NCI-H2107 treated with DMSO at 0.1 percent for 48 hours (cell line): ENCODE measurements around the gene CDH11.

Experiments used
- DNase-seq: peaks from one replicate; lab custom pipeline; 2025; ENCODE audit not compliant: unreplicated experiment; lab: John Stamatoyannopoulos, UW

CDH11 gene

DNA sequence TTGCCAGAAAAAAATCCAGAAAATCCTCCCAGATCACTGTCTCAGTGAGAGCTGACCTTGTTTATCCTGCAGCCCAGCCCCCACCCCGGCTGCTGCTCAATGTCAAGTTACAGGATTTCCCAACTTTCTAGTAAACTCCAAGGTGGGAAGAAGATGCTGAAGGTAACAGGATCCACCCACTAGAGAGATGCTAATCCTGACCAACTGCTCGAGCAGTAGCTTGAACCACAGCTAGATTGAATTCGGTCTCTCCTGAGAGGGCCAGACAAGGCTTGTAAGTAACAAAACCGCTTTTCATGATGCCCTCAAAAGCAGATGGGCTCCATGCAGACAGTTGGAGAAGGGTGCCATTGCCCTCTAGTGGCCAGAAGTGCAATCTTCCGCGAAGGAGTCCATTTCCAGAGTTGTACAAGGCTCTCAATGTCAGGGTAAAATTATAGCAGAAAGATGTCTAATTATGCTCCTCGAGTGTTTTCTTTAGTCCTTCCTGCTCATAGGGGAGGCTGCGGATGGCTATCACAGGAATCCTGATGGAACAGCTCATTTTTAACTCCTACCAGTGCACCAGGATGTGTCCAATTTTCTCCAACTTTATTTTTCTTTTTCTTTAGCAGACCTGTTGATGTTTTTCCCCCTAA lies 3.9 kb downstream of the CDH11 start:
- peak; percentile 19 for DNase-seq

DNA sequence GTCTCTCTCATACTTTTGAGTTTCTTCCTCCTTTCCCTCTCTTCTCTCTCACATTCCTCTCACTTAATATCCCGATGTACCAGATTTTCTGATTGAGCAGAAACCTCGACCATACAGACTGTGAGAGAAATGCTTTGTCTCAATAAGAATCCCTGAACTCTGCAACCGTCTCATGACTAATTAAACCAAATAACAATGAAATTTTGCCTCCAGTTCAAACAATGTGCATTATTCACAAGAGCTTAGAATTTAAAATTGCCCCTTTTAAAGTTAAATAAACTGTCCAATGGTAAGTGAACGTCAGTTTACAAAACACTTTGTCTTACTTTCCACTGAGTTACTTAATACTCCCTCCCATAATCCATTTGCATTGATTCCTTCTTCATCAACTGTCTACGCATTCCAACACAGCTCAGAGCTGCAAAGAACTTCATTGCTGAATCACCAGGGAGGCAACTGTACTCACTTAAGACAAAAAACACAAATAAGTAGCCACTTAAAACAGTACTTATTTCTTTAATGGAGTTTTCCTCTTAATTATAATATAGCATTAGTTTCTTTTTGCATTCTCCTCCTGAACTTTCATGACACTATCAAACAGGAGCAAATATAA lies 4.9 kb downstream of the CDH11 start:
- no peak for DNase-seq

DNA sequence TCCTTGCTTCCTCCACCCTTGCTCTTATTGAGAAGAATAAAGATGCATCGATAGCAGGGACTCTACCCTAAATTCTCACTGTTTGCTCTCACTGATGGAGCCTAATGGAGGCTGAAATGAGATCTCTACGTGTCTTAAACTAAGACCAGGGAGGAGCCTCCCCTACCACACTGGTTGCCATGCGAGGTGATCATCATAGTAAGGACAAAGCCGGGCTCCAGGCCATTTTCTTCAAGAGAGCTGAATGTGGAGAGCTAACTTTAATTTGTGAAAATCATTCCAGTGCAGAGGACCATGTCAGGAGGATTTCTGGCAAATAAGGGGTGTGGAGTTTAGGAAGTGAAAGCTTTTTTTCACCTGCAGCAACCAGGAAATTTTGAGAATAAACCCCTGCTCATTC lies 5.6 kb downstream of the CDH11 start:
- DNase-seq, result no peak

DNA sequence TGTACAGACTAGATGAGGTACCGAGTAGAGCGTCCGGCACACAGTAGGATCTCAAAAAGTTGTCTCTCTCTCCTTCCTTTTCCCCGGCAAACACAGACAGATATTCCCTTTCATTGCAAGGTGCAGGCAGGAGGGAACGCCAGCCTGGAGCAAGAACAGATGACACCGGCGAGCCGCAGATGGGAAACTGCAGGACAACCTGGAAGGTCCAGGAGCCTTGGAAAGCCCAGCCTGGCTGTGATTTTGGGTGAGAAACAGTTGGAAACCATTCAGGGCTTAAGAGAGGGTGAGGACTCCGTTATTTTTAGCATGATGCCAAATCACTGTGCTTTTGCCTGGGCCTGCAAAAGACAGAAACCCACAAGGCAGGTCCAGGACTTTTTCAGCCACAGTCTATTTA lies 7.3 kb downstream of the CDH11 start:
- no peak for DNase-seq

DNA sequence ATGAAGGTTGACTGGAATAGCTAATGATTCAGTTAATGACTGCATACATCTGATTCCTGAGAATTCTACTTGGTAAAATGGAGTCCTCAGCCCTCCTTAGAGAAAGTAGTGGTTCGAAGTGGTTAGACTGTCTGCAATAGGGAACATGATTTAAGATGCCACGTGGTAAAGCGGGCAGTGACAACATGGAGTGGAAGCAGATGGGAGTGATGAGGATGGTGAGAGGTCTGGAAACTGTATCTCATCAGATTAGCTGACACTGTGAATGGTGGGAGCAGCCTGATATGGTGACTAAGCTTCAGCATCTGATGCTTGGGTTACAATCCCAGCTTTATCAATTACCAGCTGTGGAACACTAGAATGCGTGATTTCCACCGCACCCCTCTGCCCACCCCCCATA lies 8.4 kb downstream of the CDH11 start:
- DNase-seq, result no peak

DNA sequence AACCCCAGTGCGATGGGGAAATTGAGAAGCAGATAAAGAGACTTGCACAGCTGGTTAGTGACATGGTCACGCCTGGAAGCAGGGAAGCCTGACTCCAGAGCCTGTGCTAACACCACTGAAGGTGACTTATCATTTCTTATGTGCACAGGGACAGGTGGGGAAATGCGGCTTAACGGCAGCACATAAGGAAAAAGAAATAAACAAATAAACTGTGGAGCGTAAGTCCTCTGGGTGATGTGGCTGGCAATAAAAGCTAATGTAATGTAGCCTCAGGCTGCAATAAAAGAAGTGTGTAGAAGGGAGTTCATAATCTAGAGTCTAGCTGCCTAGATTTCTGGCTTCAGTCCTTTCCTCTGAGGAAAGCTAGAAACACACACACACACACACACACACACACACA lies 10.6 kb downstream of the CDH11 start:
- DNase-seq, result no peak

DNA sequence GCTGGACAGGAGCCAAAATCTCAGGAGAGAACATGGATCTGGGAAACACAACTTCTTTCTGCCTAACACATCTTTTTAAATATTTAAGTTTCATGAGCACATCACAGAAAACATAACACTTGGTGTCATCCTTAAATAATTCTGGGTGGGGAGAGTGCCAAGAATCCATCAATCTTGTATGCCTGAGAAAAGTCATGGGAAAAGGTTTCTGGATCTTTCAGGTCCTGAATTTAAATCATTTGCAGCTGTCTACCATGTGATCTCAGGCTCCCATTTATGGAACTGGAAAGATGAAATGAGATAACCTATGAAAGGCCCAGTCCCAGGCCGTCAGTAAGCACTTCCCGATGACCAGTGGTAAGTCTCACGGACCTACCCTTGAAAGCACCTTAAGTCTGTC lies 15.1 kb downstream of the CDH11 start:
- DNase-seq, result no peak

DNA sequence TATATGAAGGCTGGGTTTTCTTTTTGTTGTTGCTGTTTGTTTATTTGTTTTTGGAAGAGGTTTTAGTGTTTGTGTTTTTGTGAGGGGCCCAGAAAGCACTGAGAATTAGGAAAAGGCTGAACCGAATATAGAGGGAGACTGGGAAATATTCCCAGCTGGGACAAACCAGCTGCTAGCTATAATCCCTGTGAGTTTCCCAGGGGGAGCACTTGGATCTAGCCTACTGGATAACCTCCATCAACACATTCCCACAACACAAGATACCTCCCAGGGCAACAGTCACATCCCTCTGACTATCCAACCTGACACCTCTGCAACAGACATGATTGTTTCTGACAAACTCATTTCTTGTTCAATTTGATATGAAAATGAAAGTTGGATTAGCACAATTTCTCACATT lies 16.7 kb downstream of the CDH11 start:
- no peak for DNase-seq

DNA sequence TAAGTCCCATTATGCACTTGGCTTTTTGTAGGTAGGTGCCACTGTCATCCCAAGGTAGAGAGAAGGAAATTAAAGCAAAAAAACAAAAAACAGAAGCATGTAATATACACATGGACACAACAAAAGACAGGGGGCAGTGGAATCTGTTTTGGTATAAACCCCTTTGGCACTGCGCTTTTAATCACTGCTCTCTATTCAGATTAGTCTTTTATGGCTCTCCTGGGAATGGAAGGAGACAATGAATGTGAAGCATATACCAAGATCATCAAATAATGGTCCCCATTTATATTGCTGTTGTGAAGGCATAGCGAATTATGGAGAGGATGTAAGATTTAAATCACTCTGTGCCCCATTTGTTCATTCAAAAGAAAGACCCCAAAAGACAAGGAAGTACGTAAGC lies 17.4 kb downstream of the CDH11 start:
- DNase-seq, result no peak

DNA sequence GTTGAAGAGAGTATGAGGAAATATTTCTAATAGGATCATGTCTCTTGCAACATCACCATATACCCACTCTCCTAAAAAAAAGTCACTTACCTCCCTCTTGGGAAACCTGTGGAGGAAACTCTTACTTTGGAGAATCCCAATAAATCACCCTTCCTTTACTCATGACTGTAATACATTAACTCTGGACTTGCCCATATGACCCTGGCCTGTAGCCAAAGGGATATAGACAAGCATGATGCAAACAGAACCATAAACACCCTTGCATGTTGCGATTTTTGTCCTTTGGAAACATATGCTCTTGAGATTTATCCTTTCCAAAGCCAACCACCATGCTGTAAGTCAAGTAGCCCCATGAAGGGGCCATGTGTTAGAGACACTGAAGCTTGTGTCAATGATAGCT lies 19.5 kb downstream of the CDH11 start:
- DNase-seq, result no peak

DNA sequence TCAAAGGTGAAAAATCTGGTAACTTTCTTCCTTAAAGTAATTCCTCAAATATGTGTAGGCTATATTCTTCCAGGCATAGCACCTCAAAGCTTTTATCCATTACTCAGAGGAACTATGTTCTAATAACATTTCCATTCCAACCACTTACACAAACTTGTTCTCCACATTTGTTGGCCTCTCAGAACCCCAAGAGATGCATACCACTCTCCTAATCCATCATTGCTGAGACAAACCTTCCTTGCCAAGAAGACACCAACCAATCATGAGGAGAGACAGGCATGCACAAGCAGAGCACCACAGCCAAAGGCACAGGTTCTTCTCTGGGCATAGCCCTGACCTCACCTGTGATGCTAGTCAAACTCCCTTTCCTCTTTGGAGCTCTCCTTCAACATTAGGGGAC lies 20.9 kb downstream of the CDH11 start:
- no peak for DNase-seq

DNA sequence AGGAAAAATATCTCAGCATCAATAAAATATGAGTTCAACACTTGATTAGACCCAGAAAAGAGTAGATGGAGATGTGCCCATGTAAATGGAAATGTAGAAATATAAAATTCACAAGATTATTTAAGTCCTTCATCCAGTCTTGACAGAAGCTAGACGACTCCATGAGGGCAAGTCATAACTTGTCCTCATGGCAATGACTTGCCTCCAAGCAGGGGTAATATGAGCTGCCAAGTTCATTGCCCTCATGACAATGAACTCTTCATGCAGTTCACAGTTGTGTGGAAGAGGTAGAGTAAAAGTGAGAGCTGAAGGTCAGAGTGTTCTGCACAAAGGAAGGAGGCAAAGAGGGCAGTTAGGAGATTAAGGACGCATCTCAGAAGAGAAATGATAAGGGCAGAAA lies 22.3 kb downstream of the CDH11 start:
- no peak for DNase-seq

DNA sequence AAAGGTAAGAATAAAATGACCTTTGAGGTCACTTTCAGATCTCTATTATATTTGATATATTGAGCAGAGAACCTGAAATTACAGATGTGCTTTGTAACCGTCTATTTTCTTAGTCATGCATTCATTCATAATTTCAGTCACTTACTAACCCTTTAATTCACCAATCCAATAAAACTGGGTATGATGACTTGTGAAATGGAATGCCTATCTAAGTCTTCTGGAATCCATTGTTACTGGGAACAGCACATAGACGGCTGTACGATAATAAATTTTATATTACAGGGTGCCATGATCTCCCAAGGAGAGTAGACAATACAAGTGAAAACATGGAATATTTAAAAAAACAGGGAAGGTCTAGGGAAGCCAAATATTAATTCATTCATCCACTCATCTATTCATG lies 22.9 kb downstream of the CDH11 start:
- DNase-seq, result no peak

DNA sequence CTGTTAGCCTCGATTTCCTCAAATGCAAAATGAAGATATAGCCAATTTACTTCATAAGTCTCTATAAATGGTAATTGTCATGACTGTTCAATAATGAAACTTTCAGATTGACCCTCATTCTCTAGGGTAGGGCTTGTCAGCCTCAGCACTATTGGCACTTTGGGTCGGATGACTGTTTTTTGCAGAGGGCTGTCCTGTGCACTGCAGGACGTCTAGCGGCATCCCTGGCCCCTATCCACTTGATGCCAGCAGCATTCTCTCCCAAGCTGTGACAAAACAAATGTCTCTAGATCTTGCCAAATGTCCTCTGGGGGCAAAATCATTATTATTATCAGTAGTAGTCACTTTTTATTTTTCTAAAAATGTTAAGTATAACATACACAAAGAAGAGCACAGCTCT lies 24.6 kb downstream of the CDH11 start:
- DNase-seq, result no peak

DNA sequence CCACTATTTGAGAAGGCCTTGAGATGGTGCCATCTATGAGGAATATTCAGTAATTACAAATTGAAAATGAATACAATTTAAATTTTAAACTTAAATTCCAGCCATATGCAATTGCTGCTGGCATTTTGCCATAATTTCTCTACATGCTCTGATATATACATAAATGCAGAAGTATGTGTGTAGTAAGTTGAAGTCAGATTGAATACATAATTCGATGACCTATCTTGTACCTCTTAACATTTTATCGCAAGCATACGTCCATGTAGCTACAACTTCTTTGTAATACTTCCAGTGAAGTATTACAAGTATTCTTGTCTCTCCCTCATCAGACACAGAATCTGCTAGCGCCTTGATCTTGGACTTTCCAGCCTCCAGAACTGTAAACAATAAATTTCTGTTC lies 26.0 kb downstream of the CDH11 start:
- no peak for DNase-seq

DNA sequence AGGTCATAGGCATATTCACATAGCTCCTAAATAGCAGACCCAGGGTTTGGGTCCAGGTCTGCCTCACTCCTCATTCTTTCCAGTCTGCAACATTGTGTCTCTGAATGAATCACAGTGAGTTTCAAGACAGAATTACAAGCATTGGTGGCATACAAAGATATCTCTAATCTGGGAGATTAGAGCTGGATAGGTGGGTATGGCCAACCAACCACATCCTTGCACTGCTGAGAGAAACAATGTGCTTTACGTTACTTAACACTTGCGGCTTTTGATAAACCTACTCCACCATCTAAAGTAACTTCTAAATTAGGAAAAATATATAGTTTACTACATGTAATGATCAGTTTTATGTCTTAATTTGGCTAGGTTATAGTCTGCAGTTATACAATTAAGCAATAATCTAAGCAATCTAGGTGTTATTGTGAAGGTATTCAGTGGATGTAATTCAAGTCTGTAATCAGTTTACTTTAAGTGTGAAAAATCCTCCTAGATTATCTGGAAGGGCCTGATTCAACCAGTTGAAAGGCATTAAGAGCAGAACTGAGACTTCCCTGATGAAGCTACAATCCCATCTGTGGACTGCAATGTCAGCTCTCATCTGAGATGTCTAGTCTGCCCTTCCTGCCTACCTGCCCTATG lies 26.7 kb downstream of the CDH11 start:
- no peak for DNase-seq

DNA sequence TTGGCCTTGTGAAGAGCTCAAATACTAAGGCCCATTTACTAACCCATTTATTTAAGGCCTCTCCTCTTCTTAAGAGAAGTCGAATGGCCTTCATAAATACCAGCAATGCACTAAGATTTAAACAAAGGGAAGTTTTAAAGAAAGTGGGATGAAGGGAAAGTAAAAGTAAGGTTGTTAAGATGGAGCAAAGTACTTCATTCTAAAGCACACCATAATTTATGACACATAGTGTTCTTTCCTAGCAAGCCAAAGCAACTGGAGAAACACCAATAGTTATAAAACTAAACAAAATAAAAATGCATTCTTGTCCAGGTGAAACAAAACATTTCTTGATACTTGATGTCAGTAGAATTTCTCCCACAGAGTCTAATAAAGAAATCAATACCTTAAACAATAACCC lies 27.9 kb downstream of the CDH11 start:
- DNase-seq, result no peak

DNA sequence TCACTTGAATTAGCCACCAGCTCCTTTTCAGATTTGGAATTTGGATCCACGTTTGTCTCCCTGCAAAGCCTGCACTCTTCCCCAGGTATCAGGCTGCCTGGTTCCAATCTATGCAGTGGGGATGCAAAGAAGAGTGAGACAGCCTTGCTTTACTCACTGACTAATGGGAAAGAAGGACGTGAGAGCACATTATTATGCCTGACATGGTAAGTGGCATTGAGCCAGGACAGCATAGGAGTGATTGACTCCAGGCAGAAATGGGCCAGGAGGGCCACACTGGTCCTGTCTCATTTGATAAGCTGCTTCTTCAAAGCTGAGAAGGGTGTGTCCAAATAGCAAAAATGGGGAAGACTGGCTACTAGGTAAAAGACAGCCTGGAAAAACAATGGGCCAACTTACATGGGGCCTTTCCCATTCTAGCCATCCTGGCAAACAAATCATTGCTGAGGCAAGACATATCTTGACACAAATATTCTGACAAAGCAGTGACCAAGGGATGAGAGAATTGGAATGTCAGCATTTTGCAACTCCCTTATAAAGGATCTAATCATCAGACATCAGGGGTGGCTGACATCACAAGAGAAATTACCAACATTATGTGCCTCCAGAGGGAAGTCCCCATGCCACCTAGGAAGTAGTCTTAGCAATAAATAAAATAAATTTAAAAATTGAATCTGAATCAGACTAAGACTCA lies 38.6 kb downstream of the CDH11 start:
- DNase-seq, result no peak

DNA sequence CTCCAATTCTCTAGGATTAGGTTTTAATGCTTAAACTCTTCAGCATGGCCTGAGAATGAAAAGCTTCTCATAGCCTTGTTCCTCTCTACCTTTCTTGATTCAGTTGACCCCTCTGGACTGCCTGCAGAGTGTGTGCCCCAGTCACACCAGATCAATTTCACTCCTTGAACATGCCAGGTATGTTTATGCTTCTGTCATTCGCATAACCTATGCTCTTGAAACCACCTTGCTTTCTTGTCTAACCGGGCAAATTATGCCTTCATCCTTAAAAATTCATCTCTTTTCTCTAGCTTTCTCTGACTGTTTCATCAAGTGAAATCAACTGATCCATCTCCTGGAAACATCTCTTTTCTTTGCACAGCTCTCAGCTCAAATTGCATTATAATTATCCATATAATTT lies 42.3 kb downstream of the CDH11 start:
- DNase-seq, result no peak

DNA sequence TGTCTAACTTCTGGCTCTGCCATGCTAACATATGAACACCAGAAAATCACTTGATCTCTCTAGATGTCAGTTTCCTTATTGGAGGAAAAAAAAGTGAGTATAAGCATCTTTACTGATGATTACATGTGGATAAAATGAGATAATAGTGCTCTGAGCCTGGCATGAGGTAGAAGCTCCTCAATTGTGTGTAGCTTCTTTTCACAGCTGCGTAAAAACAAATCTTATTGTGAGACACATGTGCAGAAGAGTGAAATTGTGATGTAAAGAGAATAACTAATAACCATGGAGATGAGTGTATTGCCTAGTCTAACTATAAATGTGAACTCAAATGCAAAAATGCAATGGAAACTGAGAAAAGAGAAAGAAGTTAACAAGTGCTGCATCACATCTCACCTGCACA lies 44.7 kb downstream of the CDH11 start:
- DNase-seq, result no peak

DNA sequence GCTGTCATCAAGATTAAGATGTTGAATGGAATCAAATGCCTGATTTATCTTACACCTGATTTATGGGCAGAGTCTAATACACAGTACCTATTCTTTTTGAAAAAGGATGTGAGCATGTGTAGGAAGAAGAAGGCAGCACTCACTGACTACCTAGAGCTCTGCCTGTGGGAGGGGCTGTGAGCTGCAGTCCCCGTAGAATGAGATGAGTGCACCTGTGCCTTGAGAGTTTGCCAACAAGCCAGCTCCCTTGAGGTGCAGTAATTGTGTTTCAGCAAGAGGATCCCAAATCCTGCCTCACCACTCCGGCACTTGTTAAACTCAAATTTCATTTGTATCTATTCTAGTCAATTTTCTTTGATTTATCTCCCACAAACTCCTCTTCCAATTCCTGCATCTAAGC lies 46.0 kb downstream of the CDH11 start:
- DNase-seq, result no peak
